GM12872 (cell line): Measurements from ENCODE around the gene MAD1L1.
A peak's percentile ranks its signal among the peaks of the same experiment; 100 is the strongest.

Experiments
- CTCF ChIP-seq: IDR thresholded peaks from 3 replicates; pipeline ENCODE4 v1.5.1; 2011; ENCODE audit warnings: low read depth, mild to moderate bottlenecking, low read length, moderate library complexity; ENCODE audit not compliant: insufficient read depth

The MAD1L1 gene

GRCh38 chr7:2243458-2243857, 10.7 kb upstream of the MAD1L1 start:
- TF ChIP-seq CTCF, result no peak

GRCh38 chr7:2242541-2243429, 10.0 kb upstream of the MAD1L1 start:
- 0 out of 3 replicates have a peak, but pooled peaks have one; percentile 14 for TF ChIP-seq CTCF

GRCh38 chr7:2241580-2242540, 9.1 kb upstream of the MAD1L1 start, which contains the start of the genes MRM2 and NUDT1:
TSS of gene MRM2 (minus strand) at chr7:2242205. CDS start at chr7:2242169, 36 bp downstream.
TSS of gene NUDT1 (plus strand) at chr7:2242226. CDS start at chr7:2244575, 2,349 bp downstream.
- no peak for TF ChIP-seq CTCF

GRCh38 chr7:2239242-2239641, 6.5 kb upstream of the MAD1L1 start:
- TF ChIP-seq CTCF, result no peak

GRCh38 chr7:2237109-2237602, 4.4 kb upstream of the MAD1L1 start:
- no peak for TF ChIP-seq CTCF

GRCh38 chr7:2233926-2234325, 1.2 kb upstream of the MAD1L1 start:
- no peak for TF ChIP-seq CTCF
